CD4-positive, CD25-positive, alpha-beta regulatory T cell (primary cell): ENCODE measurements around the gene ABCE1. TPM values are rescaled to one million over a fixed set of nuclear protein-coding genes. Genes with fewer than 3 reads are reported as not detected.
"Not testable (repeated sequence)": the region's sequence is repeated elsewhere in the genome, so short reads cannot be mapped to it uniquely, and the experiment has no call there.

Experiments
- ATAC-seq, 2 donors: fragments of 150-1000 bp; cut with Tn5 transposase; one replicate each; pipeline ENCODE4 v1.10.0; 2021; ENCODE audit warnings: low read depth in 2 of 2, moderate number of reproducible peaks in 2 of 2, moderate library complexity in 1 of 2
- DNase-seq, 3 donors: peaks; one replicate each; pipeline versions ENCODE4 v3.0.0 to v3.0.0-alpha.2; 2012 to 2022; ENCODE audit warnings: mixed read lengths in 1 of 3
- H3K27ac ChIP-seq: one replicate; pipeline ENCODE4 v1.7.0; 2013; ENCODE audit warnings: mild to moderate bottlenecking, low read length; ENCODE audit not compliant: insufficient read depth, poor library complexity, severe bottlenecking
- H3K27me3 ChIP-seq: one replicate; pipeline ENCODE4 v1.7.0; 2013; ENCODE audit warnings: low read length; ENCODE audit not compliant: control insufficient read depth, insufficient read depth
- H3K36me3 ChIP-seq: one replicate; pipeline ENCODE4 v1.7.0; 2013; ENCODE audit warnings: mild to moderate bottlenecking, low read length, moderate library complexity; ENCODE audit not compliant: control insufficient read depth, insufficient read depth
- H3K4me1 ChIP-seq: 2 replicates; pipeline ENCODE4 v1.7.0; 2013; ENCODE audit warnings: mild to moderate bottlenecking, low read length; ENCODE audit not compliant: insufficient read depth, control insufficient read depth, poor library complexity, severe bottlenecking
- H3K4me3 ChIP-seq: one replicate; pipeline ENCODE4 v1.7.0; 2013; ENCODE audit warnings: low read depth, mild to moderate bottlenecking, low read length, moderate library complexity
- H3K9me3 ChIP-seq, 2 experiments: 1 replicate in 1 of 2; 2 replicates in 1 of 2; pipeline ENCODE4 v1.7.0; 2013; ENCODE audit warnings: low read length in 2 of 2, mild to moderate bottlenecking in 1 of 2, moderate library complexity in 1 of 2; ENCODE audit not compliant: control insufficient read depth in 2 of 2
- H3K27ac Mint-ChIP-seq, 3 donors: one replicate each; pipeline ENCODE4 v1.8.0; 2020 to 2022; ENCODE audit warnings: mild to moderate bottlenecking in 3 of 3, mixed read lengths in 3 of 3, moderate library complexity in 2 of 3
- H3K27me3 Mint-ChIP-seq: one replicate; pipeline ENCODE4 v1.8.0; 2022; ENCODE audit warnings: mild to moderate bottlenecking, mixed read lengths
- H3K36me3 Mint-ChIP-seq: one replicate; pipeline ENCODE4 v1.8.0; 2020; ENCODE audit warnings: mixed read lengths
- H3K4me1 Mint-ChIP-seq, 4 donors: one replicate each; pipeline ENCODE4 v1.8.0; 2020 to 2022; ENCODE audit warnings: mixed read lengths in 4 of 4, mild to moderate bottlenecking in 1 of 4
- H3K4me3 Mint-ChIP-seq, 4 donors: one replicate each; pipeline ENCODE4 v1.8.0; 2020 to 2022; ENCODE audit warnings: mild to moderate bottlenecking in 4 of 4, mixed read lengths in 4 of 4, moderate library complexity in 3 of 4
- H3K9me3 Mint-ChIP-seq, 7 donors: one replicate each; pipeline ENCODE4 v1.8.0; 2020 to 2022; ENCODE audit warnings: mixed read lengths in 7 of 7, mild to moderate bottlenecking in 3 of 7, moderate library complexity in 2 of 7
- polyA plus RNA-seq, 4 donors: library from polyadenylated mRNA; unstranded; fragments of 300-500 nt; fragmentation: Illumina TruSeq; gene quantifications; one replicate each; pipeline ENCODE4 v1.2.3, GENCODE V29; 2021
- total RNA-seq: library from RNA; stranded (reverse); gene quantifications from one replicate; pipeline ENCODE4 v1.2.3, GENCODE V29; 2022

The ABCE1 gene
- total and polyA plus RNA-seq, 5 donors from 2014 or later = 41.4 to 71.8 (median 62.9) TPM

DNA sequence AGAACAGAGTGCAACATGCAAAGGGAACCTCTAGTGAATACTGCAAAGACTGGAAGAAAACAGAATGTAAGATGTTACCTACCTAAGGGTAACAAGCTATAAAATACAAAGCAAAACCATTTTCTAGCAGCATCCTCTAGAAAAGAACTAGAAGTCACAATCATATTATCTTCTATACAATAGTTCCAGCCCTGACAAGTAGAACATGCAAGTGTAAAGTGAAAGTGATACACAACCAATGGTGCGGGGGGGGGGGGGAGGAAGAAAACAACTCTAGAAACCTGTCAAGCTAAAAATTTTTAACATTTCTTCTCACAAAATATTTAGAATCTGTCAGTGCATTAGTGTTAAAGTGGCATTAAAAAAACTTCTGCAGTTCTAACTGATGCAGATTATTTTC is 38.1 kb downstream of the ABCE1 start:
- peaks cover 37% of the 10 kb centered on the region for H3K36me3 Mint-ChIP-seq

DNA sequence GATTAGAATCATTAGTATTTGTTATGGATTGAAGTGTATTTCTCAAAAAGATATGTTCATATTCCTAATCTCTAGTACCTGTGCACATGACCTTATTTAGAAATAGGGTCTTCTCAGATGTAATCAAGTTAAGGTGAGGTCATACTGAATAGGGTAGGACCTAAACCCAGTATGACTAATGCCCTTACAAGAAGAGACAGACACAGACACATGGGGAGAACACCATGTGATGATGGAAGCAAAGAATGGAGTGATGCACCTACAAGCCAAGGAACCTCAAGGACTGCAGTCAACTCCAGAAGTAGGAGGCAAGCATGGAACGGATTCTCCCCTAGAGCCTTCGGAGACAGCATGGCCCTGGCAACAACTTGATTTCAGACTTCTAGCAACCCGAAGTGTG is 50.9 kb downstream of the ABCE1 start:
- Mint-ChIP-seq H3K27me3 (no peaks in the 10 kb centered on the region), H3K36me3 (peaks cover 52% of the 10 kb centered on the region), H3K4me3 (no peak overlapping the region), H3K9me3 (no peaks in the 10 kb centered on the region), H3K27ac (no peak overlapping the region), H3K4me1 (peaks cover 0 to 13% (median 11%) of the 10 kb centered on the region in 4 donors)
- DNase-seq (no peak), ATAC-seq (no peak)
- Histone ChIP-seq H3K36me3 (peaks cover 91% of the 10 kb centered on the region), H3K27me3 (no peaks in the 10 kb centered on the region), H3K4me1 (no peaks in the 10 kb centered on the region), H3K27ac (no peak overlapping the region), H3K9me3 (no peaks in the 10 kb centered on the region), H3K4me3 (no peak overlapping the region)

More for the DNA sequence above, 38.1 kb downstream of the ABCE1 start:
- H3K27me3 ChIP-seq, H3K27me3 Mint-ChIP-seq, H3K9me3 ChIP-seq, H3K4me1 ChIP-seq, H3K9me3 Mint-ChIP-seq: not testable (repeated sequence)
- peak overlapping the region; percentile 57 for H3K27ac ChIP-seq
- Mint-ChIP-seq H3K27ac (peak overlapping the region; percentile 20 to 71 (median 52)), H3K4me1 (peaks cover 32 to 48% (median 41%) of the 10 kb centered on the region in 4 donors), H3K4me3 (peak overlapping the region; percentile 53 to 88 (median 63))
- ATAC-seq (peak in 1 of 2 donors; percentile 71), DNase-seq (peak in 2 of 3 donors; percentile 16 to 36)
- peaks cover 45% of the 10 kb centered on the region for H3K36me3 ChIP-seq
- peak overlapping the region; percentile 78 for H3K4me3 ChIP-seq

DNA sequence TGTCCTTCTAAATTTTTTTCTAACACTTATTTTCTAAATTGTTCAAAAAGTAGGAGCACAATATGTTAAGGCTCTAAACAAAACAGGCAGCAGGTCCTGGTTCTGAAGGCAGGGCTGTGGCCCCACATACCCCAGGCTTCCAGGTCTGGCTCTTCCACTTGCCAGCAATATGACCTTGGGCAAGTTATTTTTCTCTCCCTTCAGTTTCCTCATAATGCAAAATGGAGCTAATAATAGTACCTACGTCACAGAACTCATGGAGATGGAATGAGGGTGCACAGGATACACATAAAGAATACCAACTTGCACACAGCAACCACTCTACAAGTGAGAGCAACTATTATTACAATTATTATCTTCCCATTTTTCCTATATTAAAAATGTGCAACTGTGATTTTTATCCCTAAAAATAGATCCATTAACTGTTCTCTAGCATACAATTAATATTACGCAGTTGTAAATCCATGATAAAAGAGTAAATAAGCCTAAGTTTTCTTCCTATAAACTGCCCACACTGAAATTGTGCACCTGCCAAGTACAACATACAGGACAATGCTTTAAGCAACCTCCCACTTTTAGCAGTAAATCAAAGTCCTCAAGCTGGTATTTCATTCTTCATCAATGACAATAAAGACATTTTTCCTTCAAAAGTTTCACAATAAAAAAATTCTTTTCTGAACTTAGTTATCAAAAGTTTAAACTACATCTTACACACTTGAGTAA is 55.2 kb downstream of the ABCE1 start:
- H3K36me3 Mint-ChIP-seq = peaks cover 37% of the 10 kb centered on the region
- Histone ChIP-seq H3K4me3 (no peak overlapping the region), H3K27ac (no peak overlapping the region), H3K9me3 (no peaks in the 10 kb centered on the region), H3K4me1 (no peaks in the 10 kb centered on the region), H3K36me3 (peaks cover 75% of the 10 kb centered on the region), H3K27me3 (no peaks in the 10 kb centered on the region)
- H3K9me3 Mint-ChIP-seq = no peaks in the 10 kb centered on the region
- peaks cover 0 to 17% (median 7%) of the 10 kb centered on the region in 4 donors for H3K4me1 Mint-ChIP-seq
- DNase-seq (no peak), ATAC-seq (no peak)
- no peaks in the 10 kb centered on the region for H3K27me3 Mint-ChIP-seq
- H3K4me3 Mint-ChIP-seq = no peak overlapping the region
- H3K27ac Mint-ChIP-seq = peak overlapping the region in 1 of 3 donors; percentile 36

DNA sequence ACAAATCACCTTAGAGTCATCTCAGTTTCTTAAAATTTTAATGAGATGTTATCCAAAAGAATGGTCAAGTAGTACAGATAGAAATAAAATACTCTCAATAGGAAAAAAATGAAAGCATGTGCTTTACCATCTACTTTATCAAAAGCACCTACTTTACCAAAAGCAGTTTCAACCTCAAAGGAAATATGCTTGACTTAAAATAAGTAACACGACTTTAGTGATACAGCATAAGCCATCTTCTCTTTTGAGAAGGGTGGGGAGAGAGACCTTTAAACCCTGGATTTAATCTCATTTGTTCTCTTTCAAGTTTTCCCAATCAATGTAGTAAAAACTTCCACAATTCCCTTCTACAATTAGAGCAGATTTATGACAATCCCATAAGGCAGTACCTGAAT is 55.8 kb downstream of the ABCE1 start:
- Mint-ChIP-seq H3K36me3 (peaks cover 36% of the 10 kb centered on the region), H3K27ac (peak overlapping the region in 1 of 3 donors; percentile 36), H3K27me3 (no peaks in the 10 kb centered on the region), H3K4me1 (peaks cover 0 to 17% (median 10%) of the 10 kb centered on the region in 4 donors), H3K9me3 (no peaks in the 10 kb centered on the region), H3K4me3 (no peak overlapping the region)
- DNase-seq (no peak), ATAC-seq (no peak)
- Histone ChIP-seq H3K27me3 (no peaks in the 10 kb centered on the region), H3K4me1 (no peaks in the 10 kb centered on the region), H3K9me3 (no peaks in the 10 kb centered on the region), H3K36me3 (peaks cover 74% of the 10 kb centered on the region), H3K4me3 (no peak overlapping the region), H3K27ac (no peak overlapping the region)

DNA sequence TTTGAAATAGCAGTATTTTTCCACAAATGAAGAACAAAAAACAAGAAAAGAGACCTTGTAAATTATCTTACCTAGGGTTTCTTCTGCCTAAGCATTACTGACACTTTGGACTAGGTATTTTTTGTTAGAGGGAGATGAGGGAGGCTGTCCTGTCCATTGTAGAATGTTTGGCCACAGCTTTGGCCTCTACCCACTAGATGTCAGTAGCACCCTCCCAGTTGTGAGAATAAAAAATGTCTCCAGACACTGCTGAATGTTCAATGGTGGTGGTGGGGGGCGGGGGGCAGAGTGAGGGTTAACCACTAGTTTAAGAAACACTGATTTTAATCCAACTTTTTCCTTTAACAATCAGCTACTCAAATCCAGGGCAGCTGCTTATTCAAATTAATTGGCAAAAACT is 56.5 kb downstream of the ABCE1 start:
- H3K27me3 ChIP-seq = no peaks in the 10 kb centered on the region
- H3K27ac Mint-ChIP-seq = peak overlapping the region in 1 of 3 donors; percentile 36
- peaks cover 33% of the 10 kb centered on the region for H3K36me3 Mint-ChIP-seq
- no peak overlapping the region for H3K4me3 ChIP-seq
- ATAC-seq = peak in 1 of 2 donors; percentile 56
- no peak for DNase-seq
- no peaks in the 10 kb centered on the region for H3K27me3 Mint-ChIP-seq
- H3K9me3 Mint-ChIP-seq = no peaks in the 10 kb centered on the region
- H3K4me1 ChIP-seq = no peaks in the 10 kb centered on the region
- peaks cover 71% of the 10 kb centered on the region for H3K36me3 ChIP-seq
- H3K4me1 Mint-ChIP-seq = peaks cover 0 to 17% (median 13%) of the 10 kb centered on the region in 4 donors
- H3K9me3 ChIP-seq = no peaks in the 10 kb centered on the region
- no peak overlapping the region for H3K4me3 Mint-ChIP-seq
- no peak overlapping the region for H3K27ac ChIP-seq

DNA sequence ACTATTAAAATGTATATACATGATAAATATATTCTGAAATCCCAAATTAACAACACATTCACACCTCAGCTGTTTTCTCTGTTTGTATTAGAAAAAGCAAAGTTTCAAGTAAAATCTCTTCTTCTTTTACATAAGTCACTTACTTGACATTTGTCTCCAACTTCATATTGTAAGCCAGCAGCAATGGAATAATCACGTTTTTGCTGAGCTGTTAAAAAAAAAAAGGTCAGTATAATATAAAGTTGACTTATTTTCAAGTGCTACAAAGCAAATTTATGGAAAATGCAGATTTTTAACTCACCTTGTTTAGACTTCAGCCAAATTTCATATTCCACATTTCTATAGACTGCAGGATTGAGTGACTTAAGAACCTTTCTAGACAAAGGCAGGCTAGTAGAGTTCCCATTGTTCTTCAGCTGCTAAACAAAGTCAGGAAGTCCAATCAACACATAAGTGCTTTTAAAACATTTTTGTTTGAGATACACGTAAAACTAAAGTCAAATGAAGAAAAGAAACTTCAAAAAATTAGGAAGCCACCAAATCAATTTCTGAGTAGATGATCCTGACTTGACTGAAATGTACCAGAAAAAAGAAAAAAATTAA is 57.3 kb downstream of the ABCE1 start:
- Histone ChIP-seq H3K9me3 (no peaks in the 10 kb centered on the region), H3K4me3 (no peak overlapping the region), H3K4me1 (no peaks in the 10 kb centered on the region), H3K27me3 (no peaks in the 10 kb centered on the region), H3K27ac (no peak overlapping the region), H3K36me3 (peaks cover 69% of the 10 kb centered on the region)
- no peaks in the 10 kb centered on the region for H3K27me3 Mint-ChIP-seq
- no peaks in the 10 kb centered on the region for H3K9me3 Mint-ChIP-seq
- DNase-seq (no peak), ATAC-seq (no peak)
- H3K4me3 Mint-ChIP-seq = no peak overlapping the region
- H3K36me3 Mint-ChIP-seq = peaks cover 27% of the 10 kb centered on the region
- H3K27ac Mint-ChIP-seq = no peak overlapping the region
- peaks cover 0 to 14% (median 10%) of the 10 kb centered on the region in 4 donors for H3K4me1 Mint-ChIP-seq

DNA sequence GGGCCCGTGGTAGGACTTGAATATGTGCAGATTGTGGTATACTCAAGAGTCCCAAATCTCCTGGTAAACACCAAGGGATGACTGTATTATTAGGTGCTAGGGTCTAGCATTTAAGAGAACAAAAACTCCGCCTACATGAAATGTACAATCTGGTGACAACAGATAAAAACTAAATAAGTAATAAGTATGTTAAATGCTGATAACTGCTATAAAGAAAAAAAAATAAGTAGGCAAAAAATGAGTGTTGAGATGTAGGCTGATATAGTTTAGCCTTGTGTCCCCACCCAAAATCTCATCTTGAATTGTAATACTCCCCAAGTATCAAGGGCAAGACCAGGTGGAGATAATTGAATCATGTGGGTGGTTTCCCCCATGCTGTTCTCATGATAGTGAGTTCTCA is 58.9 kb downstream of the ABCE1 start:
- peaks cover 0 to 23% (median 11%) of the 10 kb centered on the region in 4 donors for H3K4me1 Mint-ChIP-seq
- H3K36me3 ChIP-seq = peaks cover 70% of the 10 kb centered on the region
- H3K9me3 Mint-ChIP-seq = no peaks in the 10 kb centered on the region
- DNase-seq (no peak), ATAC-seq (no peak)
- no peaks in the 10 kb centered on the region for H3K27me3 Mint-ChIP-seq
- no peak overlapping the region for H3K4me3 Mint-ChIP-seq
- H3K9me3 ChIP-seq = no peaks in the 10 kb centered on the region
- H3K4me3 ChIP-seq = no peak overlapping the region
- peaks cover 27% of the 10 kb centered on the region for H3K36me3 Mint-ChIP-seq
- no peak overlapping the region for H3K27ac Mint-ChIP-seq
- H3K27ac ChIP-seq = no peak overlapping the region
- no peaks in the 10 kb centered on the region for H3K4me1 ChIP-seq
- H3K27me3 ChIP-seq = no peaks in the 10 kb centered on the region
